ENCODE results near the gene PLCE1. TPM values are rescaled to one million over a fixed set of nuclear protein-coding genes. Genes with fewer than 3 reads are reported as not detected.

The PLCE1 gene
- total RNA-seq, 1 donor: 0.43 TPM

GRCh38 chr10:94013331-94013760, 19.6 kb downstream of the PLCE1 start:
- no peak for TF ChIP-seq CTCF (IDR thresholded peaks at IDR 0.05; ENCODE audit: insufficient read depth, low read depth, low read length)
- no peak for DNase-seq (ENCODE audit: low read depth)
- no peak overlapping the region for H3K4me3 ChIP-seq (ENCODE audit: low read depth, low read length)

GRCh38 chr10:94014304-94014703, 20.6 kb downstream of the PLCE1 start:
- DNase-seq (ENCODE audit: low read depth): no peak
- no peak for TF ChIP-seq CTCF (IDR thresholded peaks at IDR 0.05; ENCODE audit: insufficient read depth, low read depth, low read length)
- H3K4me3 ChIP-seq (ENCODE audit: low read depth, low read length): no peak overlapping the region

GRCh38 chr10:94016727-94017714, 23.3 kb downstream of the PLCE1 start:
- no peak for TF ChIP-seq CTCF (IDR thresholded peaks at IDR 0.05; ENCODE audit: insufficient read depth, low read depth, low read length)
- H3K4me3 ChIP-seq (ENCODE audit: low read depth, low read length): no peak overlapping the region
- DNase-seq (ENCODE audit: low read depth): no peak

GRCh38 chr10:94018107-94018506, 24.4 kb downstream of the PLCE1 start:
- TF ChIP-seq CTCF (IDR thresholded peaks at IDR 0.05; ENCODE audit: insufficient read depth, low read depth, low read length): no peak
- no peak overlapping the region for H3K4me3 ChIP-seq (ENCODE audit: low read depth, low read length)
- DNase-seq (ENCODE audit: low read depth): no peak

GRCh38 chr10:94023906-94024305, 30.2 kb downstream of the PLCE1 start:
- TF ChIP-seq CTCF (IDR thresholded peaks at IDR 0.05; ENCODE audit: insufficient read depth, low read depth, low read length): no peak
- no peak for DNase-seq (ENCODE audit: low read depth)
- H3K4me3 ChIP-seq (ENCODE audit: low read depth, low read length): no peak overlapping the region

- no peak overlapping the region for H3K4me3 ChIP-seq (ENCODE audit: low read depth, low read length)
- DNase-seq (ENCODE audit: low read depth): no peak
- TF ChIP-seq CTCF (IDR thresholded peaks at IDR 0.05; ENCODE audit: insufficient read depth, low read depth, low read length): no peak
These were observed 30.7 kb downstream of the PLCE1 start for GRCh38 chr10:94024407-94024806.
